Liver (tissue), 3 donors: ENCODE data around the gene IFNAR2.

ENCODE experiments used
- CTCF ChIP-seq: fragments of 150-350 bp; IDR thresholded peaks from 2 replicates; pipeline ENCODE4 v1.5.1; 2017; ENCODE audit warnings: improper control_type of control experiment, low read depth, low read length; ENCODE audit not compliant: missing input control
- EGR1 ChIP-seq, 2 donors: IDR thresholded peaks; 2 replicates each; pipeline ENCODE4 v1.6.1; 2016 to 2018; ENCODE audit warnings: antibody characterized with exemption in 2 of 2, low read depth in 2 of 2
- GABPA ChIP-seq, 2 donors: IDR thresholded peaks in 1 of 2; conservative IDR thresholded peaks in 1 of 2; 2 replicates each; pipeline ENCODE4 v1.6.1; 2016; ENCODE audit warnings: antibody characterized with exemption in 2 of 2, mild to moderate bottlenecking in 1 of 2, moderate library complexity in 1 of 2
- JUND ChIP-seq, 2 donors: IDR thresholded peaks; 2 replicates each; pipeline ENCODE4 v1.6.1; 2016; ENCODE audit warnings: antibody characterized with exemption in 2 of 2
- MAX ChIP-seq: IDR thresholded peaks from 2 replicates; pipeline ENCODE4 v1.6.1; 2016; ENCODE audit warnings: antibody characterized with exemption
- NR2F2 ChIP-seq: IDR thresholded peaks from 2 replicates; pipeline ENCODE4 v1.6.1; 2016; ENCODE audit warnings: antibody characterized with exemption
- RAD21 ChIP-seq, 2 donors: IDR thresholded peaks; 2 replicates each; pipeline ENCODE4 v1.6.1; 2016; ENCODE audit warnings: antibody characterized with exemption in 2 of 2, mild to moderate bottlenecking in 2 of 2
- RXRA ChIP-seq, 2 donors: IDR thresholded peaks; 2 replicates each; pipeline ENCODE4 v1.6.1; 2017 to 2018; ENCODE audit warnings: antibody characterized with exemption in 2 of 2, mild to moderate bottlenecking in 1 of 2
- SP1 ChIP-seq: IDR thresholded peaks from 2 replicates; pipeline ENCODE4 v1.6.1; 2018; ENCODE audit warnings: antibody characterized with exemption, mild to moderate bottlenecking
- TAF1 ChIP-seq: conservative IDR thresholded peaks from 2 replicates; pipeline ENCODE4 v1.6.1; 2016; ENCODE audit warnings: antibody characterized with exemption, mild to moderate bottlenecking
- ZBTB33 ChIP-seq: IDR thresholded peaks from 2 replicates; pipeline ENCODE4 v1.6.1; 2016; ENCODE audit warnings: antibody characterized with exemption
- donor health status: healthy.
- donor health status: healthy.

GRCh38 chr21:33238565-33239255, 9.0 kb downstream of the IFNAR2 start:
- no peak for TF ChIP-seq MAX
- TF ChIP-seq ZBTB33, result no peak
- TF ChIP-seq CTCF, result no peak
- TF ChIP-seq SP1, result no peak
- no peak for TF ChIP-seq EGR1 (IDR thresholded peaks at IDR 0.05; ENCODE audit: low read depth in 2 of 2)
- no peak for TF ChIP-seq NR2F2
- no peak for TF ChIP-seq GABPA (IDR thresholded peaks at IDR 0.05 in 1 of 2, conservative IDR thresholded peaks at IDR 0.05 in 1 of 2)
- TF ChIP-seq RAD21 (IDR thresholded peaks at IDR 0.05), result no peak
- TF ChIP-seq JUND (IDR thresholded peaks at IDR 0.05), result no peak
- no peak for TF ChIP-seq RXRA (IDR thresholded peaks at IDR 0.05)
- no peak for TF ChIP-seq TAF1
